ENCODE data around the gene SMURF2. TPM values are rescaled to one million over a fixed set of nuclear protein-coding genes. Genes with fewer than 3 reads are reported as not detected.

The SMURF2 gene
- total and polyA plus RNA-seq, 4 donors, result 22.7 to 47.8 (median 37.5) TPM

DNA sequence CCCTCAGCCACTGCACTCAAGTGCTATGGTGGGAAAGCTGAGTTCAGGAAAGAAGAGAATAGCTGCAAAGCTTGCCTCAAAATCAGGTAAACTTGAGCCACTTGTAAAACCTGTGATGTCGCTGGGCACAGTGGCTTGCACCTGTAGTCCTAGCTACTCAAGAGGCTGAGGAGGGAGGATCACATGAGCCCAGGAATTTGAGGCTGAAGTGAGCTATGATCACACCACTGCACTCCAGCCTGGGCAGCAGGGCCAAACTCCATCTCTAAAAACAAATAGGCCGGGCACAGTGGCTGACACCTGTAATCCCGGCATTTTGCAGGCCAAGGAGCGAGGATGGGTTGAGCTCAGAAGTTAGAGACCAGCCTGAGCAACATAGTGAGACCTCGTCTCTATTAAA, 26.4 kb upstream of the SMURF2 start:
- H3K4me1 ChIP-seq (ENCODE audit: control insufficient read depth, insufficient read depth, low read length), result no peaks in the 10 kb centered on the region
- H3K27ac ChIP-seq (ENCODE audit: low read depth, low read length), result no peak overlapping the region
- no peaks in the 10 kb centered on the region for H3K27me3 ChIP-seq (ENCODE audit: control insufficient read depth, insufficient read depth, low read length)
- H3K9me3 ChIP-seq (ENCODE audit: control insufficient read depth, insufficient read depth, low read length), result no peaks in the 10 kb centered on the region
- no peak overlapping the region for H3K4me3 ChIP-seq (ENCODE audit: low read depth, low read length)
- no peak for DNase-seq (ENCODE audit: low read depth in 4 of 6, low spot score in 6 of 6)
- 93% methylated on average over 4 of the region's 5 CpGs for WGBS (ENCODE audit: insufficient coverage)
- H3K36me3 ChIP-seq (ENCODE audit: control insufficient read depth, insufficient read depth, low read length), result no peaks in the 10 kb centered on the region

DNA sequence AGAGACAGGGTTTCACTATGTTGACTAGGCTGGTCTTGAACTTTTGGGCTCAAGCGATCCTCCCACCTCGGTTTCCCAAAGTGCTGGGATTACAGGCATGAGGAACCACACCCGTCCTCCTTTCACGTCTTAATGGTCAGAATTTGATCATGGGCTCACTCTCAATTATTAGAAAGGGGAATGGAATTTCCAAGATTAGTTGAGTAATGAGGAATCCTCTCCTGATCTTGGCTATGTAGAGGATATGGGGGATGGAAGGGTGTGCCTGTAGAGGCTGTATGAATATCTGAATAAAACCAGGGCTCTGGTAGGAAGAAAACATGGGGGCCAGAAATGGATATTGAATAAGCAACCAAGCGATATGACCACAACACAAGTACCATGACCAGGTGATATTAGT, 25.9 kb upstream of the SMURF2 start:
- no peaks in the 10 kb centered on the region for H3K36me3 ChIP-seq (ENCODE audit: control insufficient read depth, insufficient read depth, low read length)
- no peak for DNase-seq (ENCODE audit: low read depth in 4 of 6, low spot score in 6 of 6)
- no peak overlapping the region for H3K27ac ChIP-seq (ENCODE audit: low read depth, low read length)
- no peaks in the 10 kb centered on the region for H3K9me3 ChIP-seq (ENCODE audit: control insufficient read depth, insufficient read depth, low read length)
- no peaks in the 10 kb centered on the region for H3K27me3 ChIP-seq (ENCODE audit: control insufficient read depth, insufficient read depth, low read length)
- no peaks in the 10 kb centered on the region for H3K4me1 ChIP-seq (ENCODE audit: control insufficient read depth, insufficient read depth, low read length)
- H3K4me3 ChIP-seq (ENCODE audit: low read depth, low read length), result no peak overlapping the region
- 96% methylated on average over 4 of the region's 5 CpGs for WGBS (ENCODE audit: insufficient coverage)

DNA sequence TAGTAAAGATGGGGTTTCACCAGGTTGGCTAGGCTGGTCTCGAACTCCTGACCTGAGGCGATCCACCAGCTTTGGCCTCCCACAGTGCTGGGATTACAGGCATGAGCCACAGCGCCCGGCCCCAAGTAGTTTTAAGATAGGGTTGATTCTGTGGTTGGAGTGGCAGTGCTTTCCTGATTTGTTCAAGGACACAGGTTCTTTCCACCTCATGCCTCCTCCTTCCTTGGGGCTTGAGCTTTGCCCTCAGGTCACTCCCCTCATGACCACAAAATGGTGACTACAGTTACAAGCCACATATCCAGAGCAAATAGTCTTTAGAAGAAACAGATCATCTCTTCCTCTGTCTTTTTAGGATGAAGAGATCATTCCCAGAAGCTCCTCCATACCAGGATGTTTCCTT, 25.3 kb upstream of the SMURF2 start:
- Histone ChIP-seq H3K9me3 (ENCODE audit: control insufficient read depth, insufficient read depth, low read length) (no peaks in the 10 kb centered on the region), H3K4me3 (ENCODE audit: low read depth, low read length) (no peak overlapping the region), H3K27ac (ENCODE audit: low read depth, low read length) (no peak overlapping the region), H3K4me1 (ENCODE audit: control insufficient read depth, insufficient read depth, low read length) (no peaks in the 10 kb centered on the region), H3K27me3 (ENCODE audit: control insufficient read depth, insufficient read depth, low read length) (no peaks in the 10 kb centered on the region), H3K36me3 (ENCODE audit: control insufficient read depth, insufficient read depth, low read length) (no peaks in the 10 kb centered on the region)
- no peak for DNase-seq (ENCODE audit: low read depth in 4 of 6, low spot score in 6 of 6)
- 84% methylated on average over 2 of the region's 4 CpGs for WGBS (ENCODE audit: insufficient coverage)

DNA sequence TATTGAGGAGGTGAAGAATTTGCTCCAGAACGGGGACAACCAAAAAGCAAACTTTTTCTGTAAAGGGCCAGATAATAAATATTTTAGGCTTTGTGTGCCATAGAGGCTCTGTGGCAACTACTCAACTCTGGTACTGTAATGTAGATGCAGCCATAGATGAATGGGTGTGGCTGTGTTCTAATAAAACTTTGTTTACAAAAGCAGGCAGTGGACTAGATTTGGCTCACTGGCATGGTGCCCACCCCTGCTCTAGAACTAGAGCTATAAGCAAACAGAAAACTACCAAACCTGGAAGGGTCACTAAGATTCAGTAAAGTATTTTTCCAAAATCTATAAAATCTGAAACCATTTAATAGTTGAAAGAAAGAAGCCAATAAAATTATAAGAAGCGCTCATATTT, 24.6 kb upstream of the SMURF2 start:
- WGBS (ENCODE audit: insufficient coverage), result 89% methylated on average over 1 of the region's 2 CpGs
- Histone ChIP-seq H3K9me3 (ENCODE audit: control insufficient read depth, insufficient read depth, low read length) (no peaks in the 10 kb centered on the region), H3K27ac (ENCODE audit: low read depth, low read length) (no peak overlapping the region), H3K4me1 (ENCODE audit: control insufficient read depth, insufficient read depth, low read length) (no peaks in the 10 kb centered on the region), H3K36me3 (ENCODE audit: control insufficient read depth, insufficient read depth, low read length) (no peaks in the 10 kb centered on the region), H3K4me3 (ENCODE audit: low read depth, low read length) (no peak overlapping the region), H3K27me3 (ENCODE audit: control insufficient read depth, insufficient read depth, low read length) (no peaks in the 10 kb centered on the region)
- DNase-seq (ENCODE audit: low read depth in 4 of 6, low spot score in 6 of 6), result no peak

- Histone ChIP-seq H3K27me3 (ENCODE audit: control insufficient read depth, insufficient read depth, low read length) (no peaks in the 10 kb centered on the region), H3K27ac (ENCODE audit: low read depth, low read length) (no peak overlapping the region), H3K36me3 (ENCODE audit: control insufficient read depth, insufficient read depth, low read length) (no peaks in the 10 kb centered on the region), H3K4me1 (ENCODE audit: control insufficient read depth, insufficient read depth, low read length) (no peaks in the 10 kb centered on the region), H3K4me3 (ENCODE audit: low read depth, low read length) (no peak overlapping the region), H3K9me3 (ENCODE audit: control insufficient read depth, insufficient read depth, low read length) (no peaks in the 10 kb centered on the region)
- DNase-seq (ENCODE audit: low read depth in 4 of 6, low spot score in 6 of 6), result no peak
- 80% methylated on average over 8 of the region's 9 CpGs for WGBS (ENCODE audit: insufficient coverage)
Observed at GRCh38 chr17:64685705-64686104, 23.6 kb upstream of the SMURF2 start.

GRCh38 chr17:64683796-64684195, 21.7 kb upstream of the SMURF2 start:
- H3K4me1 ChIP-seq (ENCODE audit: control insufficient read depth, insufficient read depth, low read length), result no peaks in the 10 kb centered on the region
- no peaks in the 10 kb centered on the region for H3K36me3 ChIP-seq (ENCODE audit: control insufficient read depth, insufficient read depth, low read length)
- H3K9me3 ChIP-seq (ENCODE audit: control insufficient read depth, insufficient read depth, low read length), result no peaks in the 10 kb centered on the region
- H3K4me3 ChIP-seq (ENCODE audit: low read depth, low read length), result no peak overlapping the region
- H3K27ac ChIP-seq (ENCODE audit: low read depth, low read length), result no peak overlapping the region
- no peak for DNase-seq (ENCODE audit: low read depth in 4 of 6, low spot score in 6 of 6)
- WGBS (ENCODE audit: insufficient coverage), result no CpG with 5 or more reads among the region's 2 CpGs
- H3K27me3 ChIP-seq (ENCODE audit: control insufficient read depth, insufficient read depth, low read length), result no peaks in the 10 kb centered on the region

GRCh38 chr17:64682261-64683181, 20.4 kb upstream of the SMURF2 start:
- Histone ChIP-seq H3K36me3 (ENCODE audit: control insufficient read depth, insufficient read depth, low read length) (no peaks in the 10 kb centered on the region), H3K27ac (ENCODE audit: low read depth, low read length) (no peak overlapping the region), H3K4me1 (ENCODE audit: control insufficient read depth, insufficient read depth, low read length) (no peaks in the 10 kb centered on the region), H3K27me3 (ENCODE audit: control insufficient read depth, insufficient read depth, low read length) (no peaks in the 10 kb centered on the region), H3K4me3 (ENCODE audit: low read depth, low read length) (no peak overlapping the region), H3K9me3 (ENCODE audit: control insufficient read depth, insufficient read depth, low read length) (no peaks in the 10 kb centered on the region)
- peak in 1 of 6 donors; percentile 41 for DNase-seq (ENCODE audit: low read depth in 4 of 6, low spot score in 6 of 6)
- WGBS (ENCODE audit: insufficient coverage), result 87% methylated on average over 4 of the region's 12 CpGs

DNA sequence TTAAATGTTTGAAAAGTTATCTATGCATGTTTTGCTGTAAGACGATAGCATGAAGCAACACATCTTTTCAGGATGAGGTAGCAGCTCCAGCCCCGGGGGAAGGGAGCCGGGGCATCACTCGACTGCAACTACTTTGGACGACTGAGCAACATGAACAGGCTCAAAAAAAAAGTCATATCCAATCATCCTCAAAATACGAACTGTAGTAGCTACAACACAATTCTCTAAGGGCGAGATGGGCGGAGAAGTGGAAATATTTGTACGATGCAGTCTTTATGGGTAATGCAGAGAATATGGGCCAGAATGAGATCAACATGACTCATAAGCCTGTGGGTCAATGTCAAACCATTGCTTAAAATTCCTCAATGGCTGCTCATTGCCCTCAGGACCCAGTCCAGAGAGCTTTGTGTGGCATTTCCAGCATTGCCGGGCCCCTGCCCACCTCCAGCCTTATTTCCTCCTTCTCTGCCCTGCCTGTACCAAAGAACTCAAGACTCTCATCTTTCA, 17.7 kb upstream of the SMURF2 start:
- no peak overlapping the region for H3K27ac ChIP-seq (ENCODE audit: low read depth, low read length)
- DNase-seq (ENCODE audit: low read depth in 4 of 6, low spot score in 6 of 6), result no peak
- WGBS (ENCODE audit: insufficient coverage), result 98% methylated on average over 5 of the region's 10 CpGs

GRCh38 chr17:64676763-64677162, 14.7 kb upstream of the SMURF2 start:
- no peak overlapping the region for H3K4me3 ChIP-seq (ENCODE audit: low read depth, low read length)
- H3K27me3 ChIP-seq (ENCODE audit: control insufficient read depth, insufficient read depth, low read length), result no peaks in the 10 kb centered on the region
- H3K4me1 ChIP-seq (ENCODE audit: control insufficient read depth, insufficient read depth, low read length), result no peaks in the 10 kb centered on the region
- WGBS (ENCODE audit: insufficient coverage), result 0% methylated on average over 1 of the region's 3 CpGs
- no peaks in the 10 kb centered on the region for H3K9me3 ChIP-seq (ENCODE audit: control insufficient read depth, insufficient read depth, low read length)
- H3K27ac ChIP-seq (ENCODE audit: low read depth, low read length), result no peak overlapping the region
- DNase-seq (ENCODE audit: low read depth in 4 of 6, low spot score in 6 of 6), result no peak
- H3K36me3 ChIP-seq (ENCODE audit: control insufficient read depth, insufficient read depth, low read length), result no peaks in the 10 kb centered on the region

More for the DNA sequence above, 17.7 kb upstream of the SMURF2 start:
- H3K9me3 ChIP-seq (ENCODE audit: control insufficient read depth, insufficient read depth, low read length), result no peaks in the 10 kb centered on the region
- no peak overlapping the region for H3K4me3 ChIP-seq (ENCODE audit: low read depth, low read length)
- no peaks in the 10 kb centered on the region for H3K36me3 ChIP-seq (ENCODE audit: control insufficient read depth, insufficient read depth, low read length)
- H3K27me3 ChIP-seq (ENCODE audit: control insufficient read depth, insufficient read depth, low read length), result no peaks in the 10 kb centered on the region
- H3K4me1 ChIP-seq (ENCODE audit: control insufficient read depth, insufficient read depth, low read length), result no peaks in the 10 kb centered on the region
